GM18870 (cell line): ENCODE results near the gene TOMT.
"Not testable (repeated sequence)": the region's sequence is repeated elsewhere in the genome, so short reads cannot be mapped to it uniquely, and the experiment has no call there.

Source experiments
- ATAC-seq: cut with Tn5 transposase; IDR thresholded peaks from one replicate; pipeline ENCODE4 v1.9.1; 2021; ENCODE audit warnings: moderate library complexity; ENCODE audit not compliant: unreplicated experiment

TOMT gene

GRCh38 chr11:72123117-72123653 lies 17.5 kb downstream of the TOMT start:
- no peak for ATAC-seq

DNA sequence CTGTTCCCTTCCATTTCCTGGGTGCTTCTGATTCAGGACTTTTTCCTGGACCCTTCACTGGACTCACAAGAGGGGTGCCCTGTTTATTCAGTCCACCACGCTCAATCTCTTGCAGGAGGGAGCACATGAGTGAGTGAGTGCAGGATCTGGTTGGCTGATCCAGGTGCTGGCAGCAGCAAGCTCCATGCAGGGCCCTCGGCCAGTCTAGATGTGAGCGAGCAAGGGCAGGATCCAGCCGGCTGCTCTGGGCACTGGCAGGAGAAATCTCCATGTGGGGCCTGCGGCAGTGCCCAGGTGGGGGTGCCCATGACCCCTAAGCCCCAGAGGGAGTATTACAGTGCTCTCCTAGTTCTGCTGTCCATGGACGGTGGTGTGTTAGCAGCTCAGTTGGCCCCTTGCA lies 18.3 kb downstream of the TOMT start:
- ATAC-seq = no peak

- no peak for ATAC-seq
Observed at GRCh38 chr11:72125956-72126355, 20.2 kb downstream of the TOMT start.

DNA sequence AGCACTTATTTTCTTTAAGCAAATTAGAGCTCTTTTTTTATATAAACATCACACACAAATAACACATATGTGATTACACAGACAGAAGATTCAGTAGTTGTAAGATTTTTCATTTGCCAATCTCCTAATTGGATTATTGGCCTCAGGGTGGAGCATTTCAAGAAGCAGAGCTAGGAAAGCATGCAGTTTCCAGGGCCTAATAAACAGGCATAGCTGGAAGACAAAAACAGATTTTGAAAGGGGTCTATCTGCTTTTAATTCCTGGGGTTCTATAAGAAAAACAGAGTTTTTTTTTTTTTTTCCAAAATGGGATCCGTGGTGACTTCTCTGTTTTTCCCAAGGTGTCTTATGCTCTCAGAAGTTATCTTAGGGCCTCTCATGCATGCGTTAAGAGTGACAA lies 22.2 kb downstream of the TOMT start:
- no peak for ATAC-seq

- no peak for ATAC-seq
Observed at GRCh38 chr11:72129381-72129780, 23.7 kb downstream of the TOMT start.

GRCh38 chr11:72132646-72133045 lies 26.9 kb downstream of the TOMT start:
- ATAC-seq = no peak

GRCh38 chr11:72135473-72135872 lies 29.7 kb downstream of the TOMT start, which contains the start of gene FOLR3:
TSS of gene FOLR3 (plus strand) at chr11:72135725. CDS start at chr11:72135953, 228 bp downstream.
- not testable (repeated sequence) for ATAC-seq

- ATAC-seq = no peak
Observed at GRCh38 chr11:72135891-72136683, 30.4 kb downstream of the TOMT start.

- no peak for ATAC-seq
Observed at GRCh38 chr11:72136684-72137262, 31.0 kb downstream of the TOMT start.

- ATAC-seq = no peak
Observed at GRCh38 chr11:72138821-72139390, 33.2 kb downstream of the TOMT start.

DNA sequence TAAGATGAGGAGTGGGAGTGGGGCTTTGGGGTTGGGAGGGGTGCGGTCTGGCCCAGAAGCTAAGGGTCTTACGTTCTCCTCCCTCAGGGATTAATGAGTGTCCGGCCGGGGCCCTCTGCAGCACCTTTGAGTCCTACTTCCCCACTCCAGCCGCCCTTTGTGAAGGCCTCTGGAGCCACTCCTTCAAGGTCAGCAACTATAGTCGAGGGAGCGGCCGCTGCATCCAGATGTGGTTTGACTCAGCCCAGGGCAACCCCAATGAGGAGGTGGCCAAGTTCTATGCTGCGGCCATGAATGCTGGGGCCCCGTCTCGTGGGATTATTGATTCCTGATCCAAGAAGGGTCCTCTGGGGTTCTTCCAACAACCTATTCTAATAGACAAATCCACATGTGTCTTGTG lies 33.8 kb downstream of the TOMT start:
- no peak for ATAC-seq

DNA sequence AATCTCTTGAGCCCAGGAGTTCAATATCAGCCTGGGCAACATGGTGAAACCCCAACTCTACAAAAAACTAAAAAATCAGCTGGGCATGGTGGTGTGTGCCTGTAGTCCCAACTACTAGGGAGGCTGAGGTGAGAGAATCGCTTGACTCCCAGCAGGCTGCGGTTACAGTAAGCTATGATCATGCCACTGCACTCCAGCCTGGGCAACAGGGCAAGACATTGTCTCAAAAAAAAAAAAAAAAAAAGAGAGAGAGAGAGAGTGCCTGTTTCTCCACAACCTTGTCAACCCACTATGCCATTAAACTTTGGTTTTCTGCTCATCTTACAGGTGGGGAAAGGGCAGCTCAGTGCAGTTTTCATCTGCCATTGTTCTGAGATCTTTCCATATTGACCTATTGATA lies 34.9 kb downstream of the TOMT start:
- ATAC-seq = no peak

GRCh38 chr11:72141066-72141465 lies 35.3 kb downstream of the TOMT start:
- no peak for ATAC-seq

- not testable (repeated sequence) for ATAC-seq
Observed at GRCh38 chr11:72142086-72142485, 36.4 kb downstream of the TOMT start.

DNA sequence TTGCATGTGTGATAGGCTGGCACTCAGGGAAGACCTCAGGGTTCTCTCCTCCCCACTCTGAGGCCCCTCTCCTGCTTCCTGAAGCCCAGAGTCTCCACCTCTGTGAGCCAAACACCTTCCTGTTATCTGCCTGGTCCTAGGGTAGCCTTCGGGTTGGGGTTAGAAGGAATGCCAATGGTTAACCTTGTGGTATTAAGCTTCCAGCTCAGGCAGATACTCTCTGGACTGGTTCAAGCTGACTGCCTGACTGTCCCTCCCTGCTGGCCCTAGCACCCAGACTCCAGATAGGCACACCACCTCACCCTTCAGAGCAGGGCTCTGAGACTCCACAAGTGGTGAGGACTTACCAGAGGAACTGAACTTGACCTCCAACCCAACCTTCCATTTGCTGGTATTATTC lies 36.8 kb downstream of the TOMT start:
- not testable (repeated sequence) for ATAC-seq

DNA sequence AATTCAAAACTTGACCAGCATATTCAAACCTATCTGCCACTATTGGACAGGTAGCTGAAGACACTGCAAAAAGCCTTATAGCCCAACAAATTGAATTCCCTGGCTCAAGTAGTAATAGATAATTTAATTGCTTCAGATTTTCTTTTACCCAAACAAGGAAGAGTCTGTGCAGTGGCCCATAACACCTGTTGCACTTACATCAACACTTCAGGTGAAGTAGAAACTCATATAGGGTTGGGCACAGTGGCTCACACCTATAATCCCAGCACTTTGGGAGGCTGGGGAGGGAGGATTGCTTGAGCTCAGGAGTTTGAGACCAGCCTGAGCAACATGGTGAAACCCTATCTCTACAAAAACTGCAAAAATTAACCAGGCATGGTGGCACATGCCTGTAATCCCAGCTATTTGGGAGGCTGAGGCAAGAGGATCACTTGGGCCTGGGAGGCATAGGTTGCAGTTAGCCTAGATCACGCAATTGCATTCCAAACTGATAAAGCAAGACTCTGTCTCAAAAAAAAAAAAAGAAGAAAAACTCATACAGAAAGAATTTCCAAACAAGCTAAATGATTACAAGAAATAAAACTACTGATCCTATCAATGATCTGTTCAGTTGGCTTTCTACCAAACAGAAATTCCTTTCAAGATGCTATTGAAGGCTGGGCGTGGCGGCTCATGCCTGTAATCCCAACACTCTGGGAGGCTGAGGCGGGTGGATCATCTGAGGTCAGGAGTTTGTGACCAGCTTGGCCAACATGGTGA lies 39.3 kb downstream of the TOMT start:
- no peak for ATAC-seq

- ATAC-seq = no peak
Observed at GRCh38 chr11:72146625-72147024, 40.9 kb downstream of the TOMT start.

DNA sequence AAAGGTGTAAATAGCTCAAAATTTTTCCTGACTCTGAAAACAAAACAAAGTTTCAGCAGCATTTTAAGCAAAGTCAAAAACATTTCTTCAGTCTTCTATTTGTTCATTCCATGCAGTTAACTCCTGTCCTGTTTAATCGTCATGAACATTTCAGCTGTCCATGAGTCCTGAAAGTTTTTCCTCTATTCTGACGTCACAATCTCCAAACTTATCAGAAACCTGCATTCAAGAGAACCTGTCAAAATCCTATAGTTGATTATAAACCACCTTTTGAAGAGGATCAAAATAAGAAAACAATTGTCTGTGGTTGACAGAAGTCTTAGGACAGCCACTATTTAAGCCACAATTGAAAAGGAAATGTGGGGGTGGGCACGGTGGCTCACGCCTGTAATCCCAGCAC lies 45.2 kb downstream of the TOMT start:
- no peak for ATAC-seq

DNA sequence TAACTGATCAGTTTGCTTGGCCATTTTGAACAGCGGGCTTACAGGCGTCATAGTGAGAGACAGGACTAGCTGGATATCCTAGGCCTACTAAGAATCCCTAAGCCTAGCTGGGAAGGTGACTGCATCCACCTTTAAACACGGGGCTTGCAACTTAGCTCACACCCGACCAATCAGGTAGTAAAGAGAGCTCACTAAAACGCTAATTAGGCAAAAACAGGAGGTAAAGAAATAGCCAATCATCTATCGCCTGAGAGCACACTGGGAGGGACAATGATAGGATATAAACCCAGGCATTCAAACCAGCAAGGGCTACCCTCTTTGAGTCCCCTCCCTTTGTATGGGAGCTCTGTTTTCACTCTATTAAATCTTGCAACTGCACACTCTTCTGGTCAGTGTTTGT lies 48.1 kb downstream of the TOMT start:
- ATAC-seq = not testable (repeated sequence)

DNA sequence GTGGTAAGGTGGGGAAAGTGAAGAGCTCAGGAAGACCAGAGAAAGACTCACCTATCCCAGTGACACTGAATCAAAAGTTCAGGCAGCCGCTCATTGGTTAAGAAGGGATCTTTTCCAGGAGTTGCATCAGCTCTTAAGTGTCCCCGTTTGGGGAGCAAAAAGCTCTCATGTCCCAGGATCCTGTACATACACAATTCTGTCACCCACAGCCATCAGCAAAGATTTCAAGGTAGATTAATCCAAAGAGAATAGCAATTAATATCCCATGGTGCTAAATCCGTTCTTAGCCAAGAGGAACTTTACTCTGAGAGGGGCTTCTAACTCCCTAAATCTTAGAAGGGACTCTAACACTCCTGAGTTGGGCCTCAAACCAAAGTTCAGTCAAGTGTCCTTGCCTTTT lies 49.1 kb downstream of the TOMT start:
- ATAC-seq = no peak

DNA sequence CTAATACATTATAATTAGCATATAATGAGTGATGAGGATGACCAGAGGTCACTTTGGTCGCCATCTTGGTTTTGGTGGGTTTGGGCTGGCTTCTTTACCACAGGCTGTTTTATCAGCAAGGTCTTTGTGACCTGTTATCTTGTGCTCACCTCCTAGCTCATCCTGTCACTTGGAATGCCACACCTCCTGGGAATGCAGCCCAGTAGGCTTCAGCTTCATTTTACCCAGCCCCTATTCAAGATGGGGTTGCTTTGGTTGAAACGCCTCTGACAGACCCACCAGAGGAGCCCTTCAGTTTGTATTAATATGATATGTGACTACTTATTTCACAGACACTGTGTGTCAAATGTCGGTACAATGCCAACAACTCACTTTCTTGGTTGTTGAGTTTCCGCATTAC lies 50.0 kb downstream of the TOMT start:
- ATAC-seq = no peak
